ENCODE data around the gene PLTP. TPM values are rescaled to one million over a fixed set of nuclear protein-coding genes. Genes with fewer than 3 reads are reported as not detected.

Gene PLTP
- total RNA-seq, 6 experiments from 2014 or later = 9.6 to 70.2 (median 35.6) TPM

- TF ChIP-seq CTCF (IDR thresholded peaks at IDR 0.05) (no peak), POLR2A (IDR thresholded peaks at IDR 0.05) (no peak)
- Histone ChIP-seq H3K4me1 (no peaks in the 10 kb centered on the region), H3K27me3 (no peaks in the 10 kb centered on the region), H3K36me3 (peaks cover 0 to 38% (median 10%) of the 10 kb centered on the region in 4 donors), H3K27ac (no peak overlapping the region), H3K9me3 (no peaks in the 10 kb centered on the region), H3K4me3 (no peak overlapping the region)
- DNase-seq (no peak), ATAC-seq (no peak)
- 91% methylated on average over 8 of the region's 8 CpGs for WGBS (ENCODE audit: insufficient coverage, low coverage, low lambda C conversion rate, missing lambda C conversion rate)
- intact Hi-C loops (cut with DNase I) = no loop called here
Measured at GRCh38 chr20:45848969-45849582, 62.9 kb downstream of the PLTP start.

Other genes starting within 250 kb of the PLTP start
- gene WFDC11, start 241.9 kb downstream of the PLTP start, total RNA-seq = not detected
- gene WFDC13, start 210.1 kb downstream of the PLTP start, total RNA-seq = not detected
- not detected for gene WFDC10B, start 207.1 kb downstream of the PLTP start, total RNA-seq
- gene SPINT4, start 189.8 kb downstream of the PLTP start, total RNA-seq = not detected
- gene WFDC3, start 120.3 kb downstream of the PLTP start, total RNA-seq = under 1 TPM in 2 of 6 experiments, not detected in 4; 0.49 to 0.73 TPM
- gene DNTTIP1, start 120.2 kb downstream of the PLTP start, total RNA-seq = 10 to 100 TPM in 3 of 6 experiments, 1 to 10 TPM in 3; 7.5 to 15.7 (median 11.3) TPM
- gene UBE2C, start 99.5 kb downstream of the PLTP start, total RNA-seq = 1 to 10 TPM in 4 of 6 experiments, under 1 TPM in 1, not detected in 1; 0.66 to 5.8 (median 3.7) TPM
- 1 to 10 TPM in 1 of 6 experiments, under 1 TPM in 2, not detected in 3; 0.37 to 3.5 (median 0.86) TPM for gene TNNC2, start 84.8 kb downstream of the PLTP start, total RNA-seq
- gene SNX21, start 78.4 kb downstream of the PLTP start, total RNA-seq = 10 to 100 TPM in 2 of 6 experiments, 1 to 10 TPM in 4; 3.4 to 21.8 (median 6.8) TPM
- 10 to 100 TPM; 13.9 to 32.1 (median 19.4) TPM for gene ACOT8, start 54.8 kb downstream of the PLTP start, total RNA-seq
- 1 to 10 TPM; 1.7 to 2.7 (median 1.9) TPM for gene ZSWIM3, start 54.5 kb downstream of the PLTP start, total RNA-seq
- 1 to 10 TPM; 2.4 to 3.3 (median 3.1) TPM for gene ZSWIM1, start 30.9 kb downstream of the PLTP start, total RNA-seq
- 1 to 10 TPM in 5 of 6 experiments, under 1 TPM in 1; 0.50 to 3.2 (median 2.0) TPM for gene SPATA25, start 24.5 kb downstream of the PLTP start, total RNA-seq
- gene NEURL2, start 20.9 kb downstream of the PLTP start, total RNA-seq = 1 to 10 TPM; 3.6 to 8.8 (median 5.4) TPM
- 100 to 1,000 TPM in 3 of 6 experiments, 10 to 100 TPM in 3; 54.4 to 194 (median 134) TPM for gene CTSA, start 20.8 kb downstream of the PLTP start, total RNA-seq
- gene PCIF1, start 22.5 kb upstream of the PLTP start, total RNA-seq = 10 to 100 TPM in 2 of 6 experiments, 1 to 10 TPM in 4; 7.8 to 12.1 (median 9.5) TPM
- 1 to 10 TPM; 6.5 to 9.3 (median 7.8) TPM for gene ZNF335, start 60.0 kb upstream of the PLTP start, total RNA-seq
- gene MMP9, start 96.8 kb upstream of the PLTP start, total RNA-seq = 1 to 10 TPM in 4 of 6 experiments, under 1 TPM in 2; 0.61 to 2.4 (median 1.3) TPM
- under 1 TPM in 3 of 6 experiments, not detected in 3; 0.32 to 0.91 (median 0.64) TPM for gene SLC12A5, start 117.1 kb upstream of the PLTP start, total RNA-seq
- 10 to 100 TPM in 1 of 6 experiments, 1 to 10 TPM in 5; 5.1 to 10.4 (median 8.8) TPM for gene NCOA5, start 177.8 kb upstream of the PLTP start, total RNA-seq
- gene CD40, start 206.2 kb upstream of the PLTP start, total RNA-seq = 10 to 100 TPM in 2 of 6 experiments, 1 to 10 TPM in 4; 8.8 to 11.7 (median 9.4) TPM